ENCODE results near the gene PCDHB7.
"Not testable (repeated sequence)": the region's sequence is repeated elsewhere in the genome, so short reads cannot be mapped to it uniquely, and the experiment has no call there.

The PCDHB7 gene

DNA sequence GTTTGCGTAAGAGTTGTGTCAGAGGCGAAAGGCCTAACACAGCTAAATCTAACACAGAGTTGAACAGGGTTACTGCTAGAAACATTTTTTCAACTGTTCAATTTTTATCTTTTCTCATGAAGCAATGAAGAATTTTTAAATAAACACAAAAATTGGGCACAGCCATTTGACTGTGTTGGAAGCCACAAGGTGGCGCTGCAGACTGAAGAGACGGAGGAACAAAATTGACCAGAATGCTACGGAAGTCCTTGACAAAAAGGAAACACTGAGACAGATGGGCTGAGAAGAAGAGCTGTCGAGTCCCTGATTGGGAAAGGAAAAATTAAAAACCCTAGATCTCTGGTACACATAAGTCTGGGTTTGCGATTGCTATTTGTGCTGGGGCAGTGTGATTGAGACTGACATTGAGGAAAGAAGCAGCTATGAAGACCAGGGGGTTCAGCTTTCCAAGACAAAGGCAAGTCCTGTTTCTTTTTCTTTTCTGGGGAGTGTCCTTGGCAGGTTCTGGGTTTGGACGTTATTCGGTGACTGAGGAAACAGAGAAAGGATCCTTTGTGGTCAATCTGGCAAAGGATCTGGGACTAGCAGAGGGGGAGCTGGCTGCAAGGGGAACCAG is 14.6 kb downstream of the PCDHB7 start, which contains the start of gene PCDHB9:
TSS of gene PCDHB9 (plus strand) at position 265 of the 616 bp plus-strand sequence. CDS start at position 423, 158 bp downstream.
- DNase-seq (ENCODE audit: extremely low spot score) = peak; percentile 12
- ChIA-PET POLR2A (no interaction called here), CTCF (interaction anchor here (0.6 kb wide), 1 partner anchor 105 kb away, joined by 4 read pairs; no protein-coding TSS in a partner anchor)
- TF ChIP-seq CTBP1 (IDR thresholded peaks at IDR 0.05; ENCODE audit: borderline replicate concordance) (no peak), NFRKB (IDR thresholded peaks at IDR 0.05) (no peak), ZNF384 (IDR thresholded peaks at IDR 0.05) (no peak), HDGF (IDR thresholded peaks at IDR 0.05; ENCODE audit: borderline replicate concordance) (no peak), FOXA1 (IDR thresholded peaks at IDR 0.05) (no peak), L3MBTL2 (conservative IDR thresholded peaks at IDR 0.05) (no peak), BHLHE40 (IDR thresholded peaks at IDR 0.05; ENCODE audit: borderline replicate concordance) (no peak), SUZ12 (IDR thresholded peaks at IDR 0.05) (no peak), ARNT (IDR thresholded peaks at IDR 0.05) (no peak), FOXK2 (IDR thresholded peaks at IDR 0.05) (no peak), SP1 (IDR thresholded peaks at IDR 0.05) (no peak), LEF1 (IDR thresholded peaks at IDR 0.05; ENCODE audit: borderline replicate concordance) (no peak), FOXM1 (IDR thresholded peaks at IDR 0.05; ENCODE audit: borderline replicate concordance) (no peak), ELF4 (IDR thresholded peaks at IDR 0.05) (no peak), TARDBP (IDR thresholded peaks at IDR 0.05) (no peak)
- TF ChIP-seq, protein P1, sequence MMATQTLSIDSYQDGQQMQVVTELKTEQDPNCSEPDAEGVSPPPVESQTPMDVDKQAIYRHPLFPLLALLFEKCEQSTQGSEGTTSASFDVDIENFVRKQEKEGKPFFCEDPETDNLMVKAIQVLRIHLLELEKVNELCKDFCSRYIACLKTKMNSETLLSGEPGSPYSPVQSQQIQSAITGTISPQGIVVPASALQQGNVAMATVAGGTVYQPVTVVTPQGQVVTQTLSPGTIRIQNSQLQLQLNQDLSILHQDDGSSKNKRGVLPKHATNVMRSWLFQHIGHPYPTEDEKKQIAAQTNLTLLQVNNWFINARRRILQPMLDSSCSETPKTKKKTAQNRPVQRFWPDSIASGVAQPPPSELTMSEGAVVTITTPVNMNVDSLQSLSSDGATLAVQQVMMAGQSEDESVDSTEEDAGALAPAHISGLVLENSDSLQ (IDR thresholded peaks at IDR 0.05) = no peak

DNA sequence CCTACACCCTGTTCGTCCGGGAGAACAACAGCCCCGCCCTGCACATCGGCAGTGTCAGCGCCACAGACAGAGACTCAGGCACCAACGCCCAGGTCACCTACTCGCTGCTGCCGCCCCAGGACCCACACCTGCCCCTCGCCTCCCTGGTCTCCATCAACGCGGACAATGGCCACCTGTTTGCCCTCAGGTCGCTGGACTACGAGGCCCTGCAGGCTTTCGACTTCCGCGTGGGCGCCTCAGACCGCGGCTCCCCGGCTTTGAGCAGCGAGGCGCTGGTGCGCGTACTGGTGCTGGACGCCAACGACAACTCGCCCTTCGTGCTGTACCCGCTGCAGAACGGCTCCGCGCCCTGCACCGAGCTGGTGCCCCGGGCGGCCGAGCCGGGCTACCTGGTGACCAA is 16.2 kb downstream of the PCDHB7 start:
- POLR2A ChIA-PET; DNase-seq (ENCODE audit: extremely low spot score); CTCF ChIA-PET: not testable (repeated sequence)

DNA sequence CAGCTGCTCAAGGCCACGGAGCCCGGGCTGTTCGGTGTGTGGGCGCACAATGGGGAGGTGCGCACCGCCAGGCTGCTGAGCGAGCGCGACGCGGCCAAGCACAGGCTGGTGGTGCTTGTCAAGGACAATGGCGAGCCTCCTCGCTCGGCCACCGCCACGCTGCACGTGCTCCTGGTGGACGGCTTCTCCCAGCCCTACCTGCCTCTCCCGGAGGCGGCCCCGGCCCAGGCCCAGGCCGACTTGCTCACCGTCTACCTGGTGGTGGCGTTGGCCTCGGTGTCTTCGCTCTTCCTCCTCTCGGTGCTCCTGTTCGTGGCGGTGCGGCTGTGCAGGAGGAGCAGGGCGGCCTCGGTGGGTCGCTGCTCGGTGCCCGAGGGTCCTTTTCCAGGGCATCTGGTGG is 16.7 kb downstream of the PCDHB7 start:
- POLR2A ChIA-PET; DNase-seq (ENCODE audit: extremely low spot score); CTCF ChIA-PET: not testable (repeated sequence)

DNA sequence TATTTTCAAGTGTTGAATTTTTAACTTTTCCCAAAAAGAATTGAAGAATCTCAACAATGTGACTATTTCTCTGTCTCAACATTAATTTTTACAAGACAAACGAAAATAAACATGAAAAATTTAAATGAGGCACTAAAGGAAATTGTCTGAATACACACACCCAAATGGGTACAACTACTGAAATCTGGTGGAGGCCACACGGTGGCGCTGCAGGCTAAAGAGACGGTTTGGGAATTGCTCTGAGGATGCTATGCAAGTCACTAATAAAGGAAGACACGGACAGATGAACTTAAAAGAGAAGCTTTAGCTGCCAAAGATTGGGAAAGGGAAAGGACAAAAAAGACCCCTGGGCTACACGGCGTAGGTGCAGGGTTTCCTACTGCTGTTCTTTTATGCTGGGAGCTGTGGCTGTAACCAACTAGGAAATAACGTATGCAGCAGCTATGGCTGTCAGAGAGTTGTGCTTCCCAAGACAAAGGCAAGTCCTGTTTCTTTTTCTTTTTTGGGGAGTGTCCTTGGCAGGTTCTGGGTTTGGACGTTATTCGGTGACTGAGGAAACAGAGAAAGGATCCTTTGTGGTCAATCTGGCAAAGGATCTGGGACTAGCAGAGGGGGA is 19.8 kb downstream of the PCDHB7 start, which contains the start of gene PCDHB10:
TSS of gene PCDHB10 (plus strand) at position 244 of the 616 bp plus-strand sequence. CDS start at position 444, 200 bp downstream.
- no peak for TF ChIP-seq ARNT (IDR thresholded peaks at IDR 0.05)
- POLR2A ChIA-PET = no interaction called here
- DNase-seq (ENCODE audit: extremely low spot score) = peak; percentile 17
- CTCF ChIA-PET = interaction anchor here (0.5 to 1.0 kb wide), 6 partner anchors 11 to 372 kb away, joined by 3 to 4 read pairs (median 3); partner anchors contain the start of gene PCDHB14

DNA sequence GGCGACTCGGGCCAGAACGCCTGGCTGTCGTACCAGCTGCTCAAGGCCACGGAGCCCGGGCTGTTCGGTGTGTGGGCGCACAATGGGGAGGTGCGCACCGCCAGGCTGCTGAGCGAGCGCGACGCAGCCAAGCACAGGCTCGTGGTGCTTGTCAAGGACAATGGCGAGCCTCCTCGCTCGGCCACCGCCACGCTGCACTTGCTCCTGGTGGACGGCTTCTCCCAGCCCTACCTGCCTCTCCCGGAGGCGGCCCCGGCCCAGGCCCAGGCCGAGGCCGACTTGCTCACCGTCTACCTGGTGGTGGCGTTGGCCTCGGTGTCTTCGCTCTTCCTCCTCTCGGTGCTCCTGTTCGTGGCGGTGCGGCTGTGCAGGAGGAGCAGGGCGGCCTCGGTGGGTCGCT is 21.9 kb downstream of the PCDHB7 start:
- DNase-seq (ENCODE audit: extremely low spot score); POLR2A ChIA-PET; CTCF ChIA-PET: not testable (repeated sequence)

DNA sequence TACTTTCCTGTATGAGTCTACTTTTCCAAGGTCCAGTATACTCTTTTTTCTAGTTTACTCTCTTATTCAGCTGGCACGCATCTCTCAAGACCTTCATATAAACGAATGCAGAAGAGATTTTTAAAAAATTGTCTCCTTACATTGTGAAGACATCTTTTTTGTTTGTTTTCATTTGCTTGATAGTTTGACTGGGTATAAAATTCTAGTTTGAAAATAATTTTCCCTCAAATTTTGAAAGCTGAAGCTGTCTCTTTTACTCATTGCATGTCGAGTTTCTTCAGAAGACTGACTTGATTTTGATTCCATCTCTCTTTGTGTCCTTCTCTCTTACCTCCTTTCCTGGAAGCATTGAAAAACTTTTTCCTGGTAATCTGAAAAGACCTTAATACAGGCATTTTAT is 23.9 kb downstream of the PCDHB7 start:
- ChIA-PET CTCF (interaction anchor here (0.7 to 0.8 kb wide), 4 partner anchors 12 to 371 kb away, joined by 3 read pairs; partner anchors contain the start of genes PCDHB12, PCDHGB7 and TAF7), POLR2A (no interaction called here)
- TF ChIP-seq SUZ12 (IDR thresholded peaks at IDR 0.05) (no peak), SP1 (IDR thresholded peaks at IDR 0.05) (no peak), ELF4 (IDR thresholded peaks at IDR 0.05) (no peak), ZNF384 (IDR thresholded peaks at IDR 0.05) (no peak), LEF1 (IDR thresholded peaks at IDR 0.05; ENCODE audit: borderline replicate concordance) (no peak)
- no peak for DNase-seq (ENCODE audit: extremely low spot score)

DNA sequence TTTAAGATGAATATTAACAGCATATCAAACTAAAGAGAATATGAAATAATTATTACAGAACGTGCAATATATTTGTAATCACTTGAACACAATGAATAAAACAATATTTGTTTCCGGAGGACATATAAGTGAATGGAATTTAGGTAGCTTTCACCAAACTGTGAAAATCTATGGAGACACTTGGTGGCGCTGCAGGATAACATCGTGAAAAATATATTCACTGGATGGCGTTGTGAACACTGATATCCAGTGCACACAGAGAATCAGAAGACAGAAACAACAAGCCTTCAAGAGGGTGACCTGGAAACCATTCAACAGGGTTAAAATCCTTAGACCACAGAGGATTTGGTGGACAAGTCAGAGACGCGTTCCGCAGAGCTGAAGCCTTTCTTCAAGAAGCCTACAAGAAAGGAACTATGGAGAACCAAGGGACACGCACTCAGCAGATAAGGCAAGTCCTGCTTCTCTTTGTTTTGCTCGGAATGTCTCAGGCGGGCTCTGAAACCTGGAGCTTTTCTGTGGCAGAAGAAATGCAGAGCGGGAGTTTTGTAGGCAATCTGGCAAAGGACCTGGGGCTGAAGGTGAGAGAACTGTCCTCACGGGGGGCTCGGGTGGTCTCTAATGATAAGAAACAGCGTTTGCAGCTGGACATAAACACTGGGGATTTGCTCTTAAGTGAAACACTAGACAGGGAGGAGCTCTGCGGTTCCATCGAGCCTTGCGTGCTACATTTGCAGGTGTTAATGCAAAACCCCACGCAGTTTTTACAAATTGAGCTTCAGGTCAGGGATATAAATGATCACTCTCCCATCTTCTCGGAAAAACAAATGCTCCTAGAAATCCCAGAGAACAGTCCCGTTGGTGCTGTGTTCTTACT is 27.2 kb downstream of the PCDHB7 start, which contains the start of gene PCDHB11:
TSS of gene PCDHB11 (plus strand) at position 269 of the 877 bp plus-strand sequence. CDS start at position 417, 148 bp downstream.
- DNase-seq (ENCODE audit: extremely low spot score) = no peak
- TF ChIP-seq LEF1 (IDR thresholded peaks at IDR 0.05; ENCODE audit: borderline replicate concordance) (no peak), ELF4 (IDR thresholded peaks at IDR 0.05) (no peak), TARDBP (IDR thresholded peaks at IDR 0.05) (no peak), CTBP1 (IDR thresholded peaks at IDR 0.05; ENCODE audit: borderline replicate concordance) (no peak), SUZ12 (IDR thresholded peaks at IDR 0.05) (no peak), ARNT (IDR thresholded peaks at IDR 0.05) (no peak)
- POLR2A ChIA-PET = interaction anchor here (0.7 to 1.0 kb wide), 2 partner anchors 121 to 364 kb away, joined by 3 read pairs; partner anchors contain the start of gene TAF7
- CTCF ChIA-PET = interaction anchor here (0.9 to 1.5 kb wide), 5 partner anchors 9 to 213 kb away, joined by 3 to 5 read pairs (median 3); partner anchors contain the start of genes PCDHB12, PCDHB14, PCDHB16 and PCDHGA10

DNA sequence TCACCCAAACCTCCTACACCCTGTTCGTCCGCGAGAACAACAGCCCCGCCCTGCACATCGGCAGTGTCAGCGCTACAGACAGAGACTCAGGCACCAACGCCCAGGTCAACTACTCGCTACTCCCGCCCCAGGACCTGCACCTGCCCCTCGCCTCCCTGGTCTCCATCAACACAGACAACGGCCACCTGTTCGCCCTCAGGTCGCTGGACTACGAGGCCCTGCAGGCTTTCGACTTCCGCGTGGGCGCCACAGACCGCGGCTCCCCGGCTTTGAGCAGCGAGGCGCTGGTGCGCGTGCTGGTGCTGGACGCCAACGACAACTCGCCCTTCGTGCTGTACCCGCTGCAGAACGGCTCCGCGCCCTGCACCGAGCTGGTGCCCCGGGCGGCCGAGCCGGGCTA is 28.7 kb downstream of the PCDHB7 start:
- CTCF ChIA-PET; DNase-seq (ENCODE audit: extremely low spot score); POLR2A ChIA-PET: not testable (repeated sequence)

DNA sequence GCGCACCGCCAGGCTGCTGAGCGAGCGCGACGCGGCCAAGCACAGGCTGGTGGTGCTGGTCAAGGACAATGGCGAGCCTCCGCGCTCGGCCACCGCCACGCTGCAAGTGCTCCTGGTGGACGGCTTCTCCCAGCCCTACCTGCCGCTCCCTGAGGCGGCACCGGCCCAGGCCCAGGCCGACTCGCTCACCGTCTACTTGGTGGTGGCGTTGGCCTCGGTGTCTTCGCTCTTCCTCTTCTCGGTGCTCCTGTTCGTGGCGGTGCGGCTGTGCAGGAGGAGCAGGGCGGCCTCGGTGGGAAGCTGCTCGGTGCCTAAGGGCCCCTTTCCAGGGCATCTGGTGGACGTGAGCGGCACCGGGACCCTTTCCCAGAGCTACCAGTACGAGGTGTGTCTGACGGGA is 29.2 kb downstream of the PCDHB7 start:
- CTCF ChIA-PET; DNase-seq (ENCODE audit: extremely low spot score): not testable (repeated sequence)

More for the DNA sequence above, 29.2 kb downstream of the PCDHB7 start:
- POLR2A ChIA-PET = not testable (repeated sequence)

All from HEK293T (cell line).